Measurements from ENCODE around the gene TMEM92. TPM values are rescaled to one million over a fixed set of nuclear protein-coding genes. Genes with fewer than 3 reads are reported as not detected.

Gene TMEM92
- total and polyA plus RNA-seq, 2 donors from 2014 or later: 2.4 TPM; not detected in 1

DNA sequence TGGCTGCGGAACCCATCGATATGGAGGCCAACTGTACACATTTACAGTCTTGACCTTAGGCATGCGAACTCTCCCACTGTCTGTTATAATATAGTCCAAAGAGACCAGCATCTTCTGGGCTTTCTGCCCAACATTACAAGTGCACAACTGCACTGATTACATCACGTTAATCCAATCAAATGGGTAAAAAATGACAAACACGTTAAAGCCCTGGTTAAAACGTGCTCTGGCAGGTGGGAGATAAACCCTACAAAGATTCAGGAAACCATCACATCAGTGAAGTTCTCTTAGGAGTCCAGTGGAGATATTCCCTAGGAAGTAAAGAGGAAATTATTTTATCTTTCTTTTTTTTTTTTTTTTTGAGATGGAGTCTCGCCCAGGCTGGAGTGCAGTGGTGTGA, 48.0 kb downstream of the TMEM92 start:
- Histone ChIP-seq H3K4me1 (ENCODE audit: control insufficient read depth in 2 of 3, insufficient read depth in 2 of 3, low read depth in 1 of 3, low read length in 3 of 3) (peaks cover 0 to 4% (median 0%) of the 10 kb centered on the region in 3 donors), H3K36me3 (ENCODE audit: control insufficient read depth in 2 of 3, insufficient read depth in 3 of 3, low read length in 3 of 3) (no peaks in the 10 kb centered on the region), H3K27me3 (ENCODE audit: control insufficient read depth, insufficient read depth, low read length) (no peaks in the 10 kb centered on the region), H3K9ac (ENCODE audit: low read length in 3 of 3) (no peak overlapping the region), H3K9me3 (ENCODE audit: control insufficient read depth in 2 of 3, insufficient read depth in 1 of 3, low read length in 3 of 3) (no peaks in the 10 kb centered on the region), H3K27ac (ENCODE audit: low read depth in 2 of 2, low read length in 2 of 2) (no peak overlapping the region), H3K4me3 (ENCODE audit: low read length in 3 of 3) (no peak overlapping the region)
- intact Hi-C loops (cut with DNase I): no loop called here
- DNase-seq: no peak
- TF ChIP-seq CTCF (IDR thresholded peaks at IDR 0.05; ENCODE audit: borderline replicate concordance, extremely low read depth, insufficient read depth): no peak
- FAIRE-seq: no peak

DNA sequence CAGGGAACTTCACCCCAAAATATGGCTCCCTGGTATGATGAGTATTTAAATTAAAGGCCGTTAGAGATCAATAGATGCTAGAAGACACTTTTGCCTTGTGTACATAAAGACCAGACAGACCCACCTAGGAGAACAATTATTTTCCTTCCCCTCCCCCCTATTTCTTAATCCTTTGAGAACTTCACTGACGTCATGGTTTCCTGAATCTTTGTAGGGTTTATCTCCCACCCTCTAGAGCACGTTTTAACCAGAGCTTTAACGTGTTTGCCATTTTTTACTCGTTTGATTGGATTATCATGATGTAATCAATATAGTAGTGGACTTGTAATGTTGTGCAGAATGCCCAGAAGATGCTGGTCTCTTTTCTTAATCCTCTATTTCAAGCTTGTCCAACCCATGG, 48.8 kb downstream of the TMEM92 start:
- Histone ChIP-seq H3K9ac (ENCODE audit: low read length in 3 of 3) (no peak overlapping the region), H3K27ac (ENCODE audit: low read depth in 2 of 2, low read length in 2 of 2) (no peak overlapping the region), H3K27me3 (ENCODE audit: control insufficient read depth, insufficient read depth, low read length) (no peaks in the 10 kb centered on the region), H3K4me1 (ENCODE audit: control insufficient read depth in 2 of 3, insufficient read depth in 2 of 3, low read depth in 1 of 3, low read length in 3 of 3) (peaks cover 0 to 4% (median 0%) of the 10 kb centered on the region in 3 donors), H3K4me3 (ENCODE audit: low read length in 3 of 3) (no peak overlapping the region), H3K9me3 (ENCODE audit: control insufficient read depth in 2 of 3, insufficient read depth in 1 of 3, low read length in 3 of 3) (no peaks in the 10 kb centered on the region), H3K36me3 (ENCODE audit: control insufficient read depth in 2 of 3, insufficient read depth in 3 of 3, low read length in 3 of 3) (no peaks in the 10 kb centered on the region)
- intact Hi-C loops (cut with DNase I): no loop called here
- no peak for DNase-seq
- no peak for FAIRE-seq
- no peak for TF ChIP-seq CTCF (IDR thresholded peaks at IDR 0.05; ENCODE audit: borderline replicate concordance, extremely low read depth, insufficient read depth)

- no peak overlapping the region for H3K27ac ChIP-seq (ENCODE audit: low read depth in 2 of 2, low read length in 2 of 2)
- FAIRE-seq (no peak), DNase-seq (no peak)
Measured at GRCh38 chr17:50325906-50326305, 51.6 kb downstream of the TMEM92 start.

More at GRCh38 chr17:50325906-50326305, 51.6 kb downstream of the TMEM92 start:
- no peaks in the 10 kb centered on the region for H3K4me1 ChIP-seq (ENCODE audit: control insufficient read depth in 2 of 3, insufficient read depth in 2 of 3, low read depth in 1 of 3, low read length in 3 of 3)
- H3K27me3 ChIP-seq (ENCODE audit: control insufficient read depth, insufficient read depth, low read length): no peaks in the 10 kb centered on the region
- H3K9ac ChIP-seq (ENCODE audit: low read length in 3 of 3): no peak overlapping the region
- no peaks in the 10 kb centered on the region for H3K9me3 ChIP-seq (ENCODE audit: control insufficient read depth in 2 of 3, insufficient read depth in 1 of 3, low read length in 3 of 3)
- intact Hi-C loops (cut with DNase I): no loop called here
- no peak overlapping the region for H3K4me3 ChIP-seq (ENCODE audit: low read length in 3 of 3)
- no peaks in the 10 kb centered on the region for H3K36me3 ChIP-seq (ENCODE audit: control insufficient read depth in 2 of 3, insufficient read depth in 3 of 3, low read length in 3 of 3)
- TF ChIP-seq CTCF (IDR thresholded peaks at IDR 0.05; ENCODE audit: borderline replicate concordance, extremely low read depth, insufficient read depth): no peak

All from kidney (tissue), 14 donors.